ENCODE measurements around the gene SPATA4. TPM values are rescaled to one million over a fixed set of nuclear protein-coding genes. Genes with fewer than 3 reads are reported as not detected.

Gene SPATA4
- total and polyA plus RNA-seq, 10 of the 15 experiments (the other 5 are each of a cell fraction or from before 2014, with no cell fraction given), result not detected

DNA sequence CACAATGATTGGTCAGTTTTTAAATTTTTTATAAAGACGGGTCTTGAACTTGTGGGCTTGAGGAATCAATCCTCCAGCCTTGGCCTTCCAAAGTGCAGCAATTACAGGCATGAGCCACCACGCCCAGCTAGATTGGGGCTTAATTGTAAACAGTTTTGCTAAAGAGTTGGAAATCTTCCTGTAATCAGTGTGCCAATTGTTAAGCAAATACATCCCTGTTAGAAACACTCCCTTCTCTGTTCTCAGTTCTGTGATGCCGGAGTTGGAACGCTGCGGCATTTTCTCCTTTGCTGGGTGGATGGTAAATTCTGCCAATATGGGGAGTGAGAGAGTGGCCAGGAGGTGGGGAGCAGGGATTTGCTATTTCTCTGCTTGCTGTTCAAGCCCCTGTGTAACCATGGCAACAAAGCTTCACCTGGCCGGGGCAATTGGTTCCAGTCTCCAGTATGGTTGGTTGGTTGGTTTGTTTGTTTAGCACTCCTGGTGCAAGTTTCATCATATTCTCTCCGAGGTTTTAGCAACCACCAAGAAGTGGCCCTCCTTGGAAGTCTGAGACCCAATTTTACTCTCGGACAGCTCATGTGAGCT lies 3.0 kb upstream of the SPATA4 start:
- H3K4me3 ChIP-seq, result no peak overlapping the region
- no peak overlapping the region for H3K9ac ChIP-seq (ENCODE audit: control insufficient read depth, insufficient read depth, low read length)
- ChIA-PET POLR2A (interaction anchor here (1.0 kb wide), 1 partner anchor 126 kb away, joined by 3 read pairs; no protein-coding TSS in a partner anchor), SMC1A (ENCODE audit: uncharacterized antibody, unreplicated experiment) (no interaction called here), CTCF (interaction anchor here (0.6 kb wide), 1 partner anchor 9 kb away, joined by 3 read pairs; no protein-coding TSS in a partner anchor), RAD21 (ENCODE audit: unreplicated experiment) (no interaction called here)
- H2AFZ ChIP-seq (ENCODE audit: control insufficient read depth, low read depth, low read length), result no peak overlapping the region
- no peak overlapping the region for H3K4me2 ChIP-seq (ENCODE audit: control insufficient read depth, insufficient read depth)
- intact Hi-C loops (cut with micrococcal nuclease; ENCODE audit: unreplicated experiment), result no loop called here
- peaks cover under 1 to 1% of the 10 kb centered on the region in 2 experiments; a peak in 3 of 4 replicates for H3K27me3 ChIP-seq (replicated peaks in 1 of 2; ENCODE audit: control insufficient read depth in 2 of 2, insufficient read depth in 2 of 2, low read length in 1 of 2)
- no peaks in the 10 kb centered on the region for H4K20me1 ChIP-seq (ENCODE audit: control insufficient read depth, insufficient read depth)
- no peaks in the 10 kb centered on the region; the same call in 1 of the 3 replicates for H3K9me3 ChIP-seq (replicated peaks; ENCODE audit: control insufficient read depth, insufficient read depth, low read length)
- 72% methylated on average over 8 of the region's 8 CpGs for WGBS (ENCODE audit: insufficient coverage, insufficient replicate concordance, low lambda C conversion rate, missing lambda C conversion rate)
- no peak for ATAC-seq
- no peak for DNase-seq (ENCODE audit: low read depth, low spot score)
- no peaks in the 10 kb centered on the region for H3K79me2 ChIP-seq (ENCODE audit: control insufficient read depth, insufficient read depth, low read length)
- H3K27ac ChIP-seq (ENCODE audit: control insufficient read depth, insufficient read depth), result no peak overlapping the region
- in situ Hi-C loops (cut with MboI), result loop anchor here (5.0 kb wide), 1 partner anchor 109 kb away; no protein-coding TSS in a partner anchor
- H3K4me1 ChIP-seq (ENCODE audit: control insufficient read depth, insufficient read depth, low read length), result peaks cover 12% of the 10 kb centered on the region
- BruUV-seq (replicated peaks), result no TSS peak
- no peaks in the 10 kb centered on the region; a peak in 1 of 4 replicates for H3K36me3 ChIP-seq (ENCODE audit: control insufficient read depth in 2 of 2, insufficient read depth in 2 of 2, low read length in 1 of 2)
- no peak for FAIRE-seq
- TF ChIP-seq NR2C2 (IDR thresholded peaks at IDR 0.05; ENCODE audit: borderline replicate concordance, control insufficient read depth, insufficient read length, low read depth) (no peak), SPI1 (IDR thresholded peaks at IDR 0.05; ENCODE audit: borderline replicate concordance, insufficient read depth, low read depth, low read length) (no peak), ELK1 (IDR thresholded peaks at IDR 0.05; ENCODE audit: low read depth, low read length) (no peak), STAT3 (IDR thresholded peaks at IDR 0.05; ENCODE audit: low read depth, low read length) (no peak), ZNF592 (IDR thresholded peaks at IDR 0.05) (no peak), NFXL1 (IDR thresholded peaks at IDR 0.05; ENCODE audit: borderline replicate concordance) (no peak), KAT2A (conservative IDR thresholded peaks at IDR 0.05; ENCODE audit: control insufficient read depth, low read depth, low read length) (no peak), ZNF274 (IDR thresholded peaks at IDR 0.05; ENCODE audit: insufficient read depth, insufficient read length) (no peak), SUZ12 (IDR thresholded peaks at IDR 0.05; ENCODE audit: unreplicated experiment) (no peak), YBX1 (IDR thresholded peaks at IDR 0.05) (no peak), MEF2A (IDR thresholded peaks at IDR 0.05; ENCODE audit: insufficient read depth, low read depth, low read length) (no peak), SMAD1 (IDR thresholded peaks at IDR 0.05; ENCODE audit: low read depth, partially characterized antibody) (no peak)
- TF ChIP-seq, protein P1, sequence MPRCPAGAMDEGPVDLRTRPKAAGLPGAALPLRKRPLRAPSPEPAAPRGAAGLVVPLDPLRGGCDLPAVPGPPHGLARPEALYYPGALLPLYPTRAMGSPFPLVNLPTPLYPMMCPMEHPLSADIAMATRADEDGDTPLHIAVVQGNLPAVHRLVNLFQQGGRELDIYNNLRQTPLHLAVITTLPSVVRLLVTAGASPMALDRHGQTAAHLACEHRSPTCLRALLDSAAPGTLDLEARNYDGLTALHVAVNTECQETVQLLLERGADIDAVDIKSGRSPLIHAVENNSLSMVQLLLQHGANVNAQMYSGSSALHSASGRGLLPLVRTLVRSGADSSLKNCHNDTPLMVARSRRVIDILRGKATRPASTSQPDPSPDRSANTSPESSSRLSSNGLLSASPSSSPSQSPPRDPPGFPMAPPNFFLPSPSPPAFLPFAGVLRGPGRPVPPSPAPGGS (IDR thresholded peaks at IDR 0.05; ENCODE audit: borderline replicate concordance, insufficient read depth, low read depth, low read length, poor library complexity, severe bottlenecking), result no peak
- TF ChIP-seq, protein P2, sequence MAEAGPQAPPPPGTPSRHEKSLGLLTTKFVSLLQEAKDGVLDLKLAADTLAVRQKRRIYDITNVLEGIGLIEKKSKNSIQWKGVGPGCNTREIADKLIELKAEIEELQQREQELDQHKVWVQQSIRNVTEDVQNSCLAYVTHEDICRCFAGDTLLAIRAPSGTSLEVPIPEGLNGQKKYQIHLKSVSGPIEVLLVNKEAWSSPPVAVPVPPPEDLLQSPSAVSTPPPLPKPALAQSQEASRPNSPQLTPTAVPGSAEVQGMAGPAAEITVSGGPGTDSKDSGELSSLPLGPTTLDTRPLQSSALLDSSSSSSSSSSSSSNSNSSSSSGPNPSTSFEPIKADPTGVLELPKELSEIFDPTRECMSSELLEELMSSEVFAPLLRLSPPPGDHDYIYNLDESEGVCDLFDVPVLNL (IDR thresholded peaks at IDR 0.05; ENCODE audit: low read depth, low read length), result no peak
